Esophagus muscularis mucosa (tissue), 3 donors: ENCODE measurements around the gene VPS39.

ENCODE experiments used
- CTCF ChIP-seq, 3 experiments: fragments of 200-600 bp in 2 of 3; fragments of 450-650 bp in 1 of 3; sonication (generic) in 2 of 3; IDR thresholded peaks; one replicate each; pipeline ENCODE4 v1.5.1; 2017 to 2019; ENCODE audit warnings: antibody characterized with exemption in 3 of 3, mild to moderate bottlenecking in 2 of 3, moderate library complexity in 1 of 3
- EP300 ChIP-seq: sonication (generic); formaldehyde crosslinking; IDR thresholded peaks from one replicate; pipeline ENCODE4 v1.6.1; 2017; ENCODE audit warnings: antibody characterized with exemption

GRCh38 chr15:42110367-42110766 is 97.7 kb downstream of the VPS39 start:
- TF ChIP-seq CTCF (IDR thresholded peaks at IDR 0.05): no peak
- TF ChIP-seq EP300: no peak
